ENCODE results near the gene LENG9. TPM values are rescaled to one million over a fixed set of nuclear protein-coding genes. Genes with fewer than 3 reads are reported as not detected.

Gene LENG9
- total RNA-seq, 1 experiment from 2014 or later, result 5.1 TPM

- Histone ChIP-seq H3K36me3 (ENCODE audit: control insufficient read depth, insufficient read depth, low read length) (no peaks in the 10 kb centered on the region), H3K4me3 (ENCODE audit: low read depth in 2 of 2, low read length in 2 of 2) (no peak overlapping the region), H3K27me3 (ENCODE audit: control insufficient read depth, insufficient read depth, low read length) (no peaks in the 10 kb centered on the region), H3K27ac (ENCODE audit: low read length) (no peak overlapping the region), H3K4me1 (ENCODE audit: control insufficient read depth, insufficient read depth, low read length) (0 out of 2 replicates have a peak, but pooled peaks cover 3% of the 10 kb centered on the region), H3K9me3 (ENCODE audit: control insufficient read depth, insufficient read depth, low read depth, low read length) (no peaks in the 10 kb centered on the region)
- ChIA-PET CTCF (no interaction called here), POLR2A (no interaction called here)
- intact Hi-C loops (cut with micrococcal nuclease; ENCODE audit: unreplicated experiment) (no loop called here), in situ Hi-C loops (cut with HindIII; ENCODE audit: low pct_unique_long_range_greater_than_20kb, low sequenced_read_pairs) (no loop called here)
- DNase-seq (ENCODE audit: low read depth, low spot score), result no peak
- no peak for ATAC-seq
- no TSS peak for BruUV-seq (replicated peaks)
- no peak for TF ChIP-seq SIN3A (IDR thresholded peaks at IDR 0.05; ENCODE audit: borderline replicate concordance, insufficient read depth, low read depth, low read length)
- TF ChIP-seq POLR2AphosphoS5 (IDR thresholded peaks at IDR 0.05; ENCODE audit: low read depth, low read length), result no peak
- TF ChIP-seq REST (IDR thresholded peaks at IDR 0.05; ENCODE audit: insufficient read depth in 1 of 2, low read depth in 2 of 2, low read length in 1 of 2), result no peak
- no peak for TF ChIP-seq CTCF (IDR thresholded peaks at IDR 0.05)
Observed at GRCh38 chr19:54436628-54437252, 26.8 kb downstream of the LENG9 start.

GRCh38 chr19:54436031-54436523 lies 27.5 kb downstream of the LENG9 start:
- Histone ChIP-seq H3K4me3 (ENCODE audit: low read depth in 2 of 2, low read length in 2 of 2) (no peak overlapping the region), H3K4me1 (ENCODE audit: control insufficient read depth, insufficient read depth, low read length) (peaks cover 9% of the 10 kb centered on the region; the same call in 1 of the 2 replicates), H3K27ac (ENCODE audit: low read length) (no peak overlapping the region), H3K9me3 (ENCODE audit: control insufficient read depth, insufficient read depth, low read depth, low read length) (no peaks in the 10 kb centered on the region), H3K36me3 (ENCODE audit: control insufficient read depth, insufficient read depth, low read length) (no peaks in the 10 kb centered on the region), H3K27me3 (ENCODE audit: control insufficient read depth, insufficient read depth, low read length) (no peaks in the 10 kb centered on the region)
- intact Hi-C loops (cut with micrococcal nuclease; ENCODE audit: unreplicated experiment) (no loop called here), in situ Hi-C loops (cut with HindIII; ENCODE audit: low pct_unique_long_range_greater_than_20kb, low sequenced_read_pairs) (no loop called here)
- no peak for ATAC-seq
- no TSS peak for BruUV-seq (replicated peaks)
- POLR2A ChIA-PET, result no interaction called here
- DNase-seq (ENCODE audit: low read depth, low spot score), result no peak
- no peak for TF ChIP-seq CTCF (IDR thresholded peaks at IDR 0.05)
- TF ChIP-seq SIN3A (IDR thresholded peaks at IDR 0.05; ENCODE audit: borderline replicate concordance, insufficient read depth, low read depth, low read length), result no peak
- TF ChIP-seq REST (IDR thresholded peaks at IDR 0.05; ENCODE audit: insufficient read depth in 1 of 2, low read depth in 2 of 2, low read length in 1 of 2), result no peak
- no peak for TF ChIP-seq TCF7L2 (IDR thresholded peaks at IDR 0.05; ENCODE audit: low read depth, low read length)
- no peak for TF ChIP-seq POLR2AphosphoS5 (IDR thresholded peaks at IDR 0.05; ENCODE audit: low read depth, low read length)
- CTCF ChIA-PET, result no interaction called here

All from Panc1 (cell line).